ENCODE results near the gene SLC25A34.

- TF ChIP-seq CTCF (IDR thresholded peaks at IDR 0.05; ENCODE audit: low read depth, low read length) (no peak), EZH2phosphoT487 (IDR thresholded peaks at IDR 0.05; ENCODE audit: low read depth) (no peak)
Observed at GRCh38 chr1:15724949-15725880, 10.8 kb upstream of the SLC25A34 start.
